SU-DHL-6 (cell line): Measurements from ENCODE around the gene HDAC7.

Experiments used
- H2AFZ ChIP-seq: fragments of 200-600 bp; sonication (generic); 2 replicates; pipeline ENCODE4 v1.6.1; 2014; ENCODE audit warnings: low read depth, mild to moderate bottlenecking, moderate library complexity, mixed read lengths, antibody characterized with exemption, low read length; ENCODE audit not compliant: severe bottlenecking
- H3F3A ChIP-seq: fragments of 200-600 bp; shearing (Covaris generic); 2 replicates; pipeline ENCODE4 v1.6.0; 2016; ENCODE audit warnings: antibody characterized with exemption, mild to moderate bottlenecking; ENCODE audit not compliant: insufficient read depth
- H3K27ac ChIP-seq: fragments of 200-600 bp; sonication (generic); 2 replicates; pipeline ENCODE4 v1.5.1; 2016; ENCODE audit warnings: low read depth, mild to moderate bottlenecking, low read length, moderate library complexity, mixed read lengths
- H3K27me3 ChIP-seq: fragments of 200-600 bp; sonication (generic), shearing (Covaris generic); 2 replicates; pipeline ENCODE4 v1.6.0; 2014; ENCODE audit warnings: mild to moderate bottlenecking, low read length
- H3K36me3 ChIP-seq: fragments of 200-600 bp; sonication (generic); 2 replicates; pipeline ENCODE4 v1.6.1; 2014; ENCODE audit warnings: mild to moderate bottlenecking, low read length, mixed read lengths
- H3K4me2 ChIP-seq: fragments of 300-600, 200-600 bp; shearing (Covaris generic), sonication (generic); 2 replicates; pipeline ENCODE4 v1.6.0; 2014; ENCODE audit warnings: low read length, low read depth, mild to moderate bottlenecking; ENCODE audit not compliant: poor library complexity, severe bottlenecking
- H3K4me3 ChIP-seq: fragments of 200-600 bp; sonication (generic); 2 replicates; pipeline ENCODE4 v1.5.1; 2014; ENCODE audit warnings: antibody characterized with exemption, low read length, mild to moderate bottlenecking, mixed read lengths; ENCODE audit not compliant: insufficient read depth, poor library complexity, severe bottlenecking
- H3K79me2 ChIP-seq: fragments of 200-600 bp; sonication (generic); 2 replicates; pipeline ENCODE4 v1.6.1; 2014; ENCODE audit warnings: mild to moderate bottlenecking, low read length, moderate library complexity; ENCODE audit not compliant: insufficient read depth
- H3K9ac ChIP-seq: fragments of 200-600 bp; sonication (generic); 2 replicates; pipeline ENCODE4 v1.7.0; 2014; ENCODE audit warnings: mild to moderate bottlenecking, low read length
- H3K9me2 ChIP-seq: fragments of 200-600 bp; sonication (generic); replicated peaks from 2 replicates; pipeline ENCODE4 v1.6.1; 2014; ENCODE audit warnings: low read length; ENCODE audit not compliant: insufficient read depth
- H3K9me3 ChIP-seq: fragments of 200-600 bp; sonication (generic); 2 replicates; pipeline ENCODE4 v1.6.1; 2014; ENCODE audit warnings: low read length, mixed read lengths; ENCODE audit not compliant: insufficient read depth
- H4K20me1 ChIP-seq: fragments of 200-600 bp; sonication (generic); 2 replicates; pipeline ENCODE4 v1.6.1; 2014; ENCODE audit warnings: low read depth, mild to moderate bottlenecking, antibody characterized with exemption, low read length, moderate library complexity, mixed read lengths
- CTCF ChIP-seq: fragments of 200-600 bp; sonication (generic); IDR thresholded peaks from one replicate; pipeline ENCODE4 v1.5.1; 2017; ENCODE audit warnings: antibody characterized with exemption, mild to moderate bottlenecking, low read length, moderate library complexity; ENCODE audit not compliant: insufficient read depth, poor library complexity, severe bottlenecking
- EZH2phosphoT487 ChIP-seq: fragments of 200-600 bp; sonication (generic), shearing (Covaris generic); conservative IDR thresholded peaks from 2 replicates; pipeline ENCODE4 v1.6.1; 2018; ENCODE audit warnings: mild to moderate bottlenecking, antibody characterized with exemption, low read length, moderate library complexity, mixed read lengths

Gene HDAC7

GRCh38 chr12:47790676-47791350 lies 28.9 kb downstream of the HDAC7 start:
- Histone ChIP-seq H3K79me2 (no peaks in the 10 kb centered on the region), H3K27me3 (no peaks in the 10 kb centered on the region), H3K9me2 (no peaks in the 10 kb centered on the region), H3F3A (no peaks in the 10 kb centered on the region), H3K27ac (no peak overlapping the region), H4K20me1 (no peaks in the 10 kb centered on the region), H3K9ac (no peak overlapping the region), H2AFZ (no peak overlapping the region), H3K4me2 (no peak overlapping the region), H3K36me3 (peaks cover 4% of the 10 kb centered on the region; the same call in 1 of the 2 replicates), H3K4me3 (no peak overlapping the region), H3K9me3 (no peaks in the 10 kb centered on the region)
- TF ChIP-seq CTCF (no peak), EZH2phosphoT487 (no peak)

- H3F3A ChIP-seq = no peaks in the 10 kb centered on the region
Measured at GRCh38 chr12:47789712-47790489, 29.8 kb downstream of the HDAC7 start.

GRCh38 chr12:47789141-47789540 lies 30.6 kb downstream of the HDAC7 start:
- Histone ChIP-seq H3K4me3 (no peak overlapping the region), H3K9me3 (no peaks in the 10 kb centered on the region), H2AFZ (no peak overlapping the region), H4K20me1 (no peaks in the 10 kb centered on the region), H3F3A (no peaks in the 10 kb centered on the region), H3K9me2 (no peaks in the 10 kb centered on the region), H3K27ac (no peak overlapping the region), H3K27me3 (no peaks in the 10 kb centered on the region), H3K4me2 (no peak overlapping the region), H3K36me3 (peaks cover 4% of the 10 kb centered on the region; the same call in 1 of the 2 replicates), H3K9ac (no peak overlapping the region), H3K79me2 (no peaks in the 10 kb centered on the region)
- TF ChIP-seq EZH2phosphoT487 (no peak), CTCF (no peak)

More at GRCh38 chr12:47789712-47790489, 29.8 kb downstream of the HDAC7 start:
- Histone ChIP-seq H3K79me2 (no peaks in the 10 kb centered on the region), H3K4me3 (no peak overlapping the region), H3K9ac (no peak overlapping the region), H3K4me2 (no peak overlapping the region), H3K27me3 (no peaks in the 10 kb centered on the region), H4K20me1 (no peaks in the 10 kb centered on the region), H3K27ac (no peak overlapping the region), H2AFZ (no peak overlapping the region), H3K36me3 (peaks cover 4% of the 10 kb centered on the region; the same call in 1 of the 2 replicates), H3K9me3 (no peaks in the 10 kb centered on the region), H3K9me2 (no peaks in the 10 kb centered on the region)
- TF ChIP-seq CTCF (no peak), EZH2phosphoT487 (no peak)
